ENCODE measurements around the gene B3GALT6.

GRCh38 chr1:1215080-1215676 is 16.9 kb upstream of the B3GALT6 start:
- no peak for TF ChIP-seq CTCF (IDR thresholded peaks at IDR 0.05)
- TF ChIP-seq POLR2A (IDR thresholded peaks at IDR 0.05) = no peak

All from uterus (tissue), 2 donors.